Glutamatergic neuron (in vitro differentiated cells): ENCODE data around the gene CLCA2. TPM values are rescaled to one million over a fixed set of nuclear protein-coding genes. Genes with fewer than 3 reads are reported as not detected.

Experiments
- DNase-seq: peaks from one replicate; pipeline ENCODE4 v3.0.0; 2022
- H3K27ac Mint-ChIP-seq: one replicate; pipeline ENCODE4 v1.8.0; 2020; ENCODE audit warnings: mild to moderate bottlenecking, mixed read lengths, inconsistent platforms; ENCODE audit not compliant: unreplicated experiment
- H3K27me3 Mint-ChIP-seq: one replicate; pipeline ENCODE4 v1.8.0; 2020; ENCODE audit warnings: mild to moderate bottlenecking, moderate library complexity, mixed read lengths, inconsistent platforms; ENCODE audit not compliant: unreplicated experiment
- H3K36me3 Mint-ChIP-seq: one replicate; pipeline ENCODE4 v1.8.0; 2020; ENCODE audit warnings: mild to moderate bottlenecking, mixed read lengths, inconsistent platforms; ENCODE audit not compliant: unreplicated experiment
- H3K4me1 Mint-ChIP-seq: one replicate; pipeline ENCODE4 v1.8.0; 2020; ENCODE audit warnings: mild to moderate bottlenecking, low read depth, mixed read lengths, inconsistent platforms; ENCODE audit not compliant: unreplicated experiment
- H3K4me3 Mint-ChIP-seq: one replicate; pipeline ENCODE4 v1.8.0; 2020; ENCODE audit warnings: mild to moderate bottlenecking, mixed read lengths, inconsistent platforms; ENCODE audit not compliant: unreplicated experiment
- H3K9me3 Mint-ChIP-seq: one replicate; pipeline ENCODE4 v1.8.0; 2020; ENCODE audit warnings: mild to moderate bottlenecking, moderate library complexity, mixed read lengths, inconsistent platforms; ENCODE audit not compliant: unreplicated experiment
- CTCF ChIP-seq: fragments of 200-600 bp; sonication (generic); IDR thresholded peaks from one replicate; pipeline ENCODE4 v1.5.0; 2021; ENCODE audit not compliant: partially characterized antibody, unreplicated experiment
- total RNA-seq: library from RNA; stranded (reverse); fragmentation: NEBNext Ultra II Directional; extraction: Animal tissue kit (Norgen Biotek cat#: 25700); gene quantifications from one replicate; pipeline ENCODE4 v1.2.1, GENCODE V29; 2021; ENCODE audit not compliant: unreplicated experiment

CLCA2 gene
- total RNA-seq, 1 donor from 2014 or later = not detected

- TF ChIP-seq CTCF = no peak
- H3K27ac Mint-ChIP-seq = no peak overlapping the region
- peaks cover 6% of the 10 kb centered on the region for H3K4me1 Mint-ChIP-seq
- no peak overlapping the region for H3K4me3 Mint-ChIP-seq
- peaks cover 2% of the 10 kb centered on the region for H3K27me3 Mint-ChIP-seq
- no peaks in the 10 kb centered on the region for H3K36me3 Mint-ChIP-seq
- no peaks in the 10 kb centered on the region for H3K9me3 Mint-ChIP-seq
- no peak for DNase-seq
Observed at GRCh38 chr1:86504895-86505563, 81.1 kb downstream of the CLCA2 start.

GRCh38 chr1:86505564-86505902 lies 81.6 kb downstream of the CLCA2 start:
- Mint-ChIP-seq H3K27me3 (peaks cover under 1% of the 10 kb centered on the region), H3K4me3 (no peak overlapping the region), H3K4me1 (peaks cover 6% of the 10 kb centered on the region), H3K9me3 (no peaks in the 10 kb centered on the region), H3K27ac (no peak overlapping the region), H3K36me3 (no peaks in the 10 kb centered on the region)
- no peak for TF ChIP-seq CTCF
- DNase-seq = no peak

Other genes with a start within 250 kb of the CLCA2 start
- gene ODF2L, start 27.8 kb upstream of the CLCA2 start, total RNA-seq = 61.1 TPM
- not detected for gene CLCA1, start 44.8 kb downstream of the CLCA2 start, total RNA-seq
- not detected for gene CLCA4, start 122.9 kb downstream of the CLCA2 start, total RNA-seq